Peyer's patch (tissue), 4 donors: Measurements from ENCODE around the gene SPTAN1. TPM values are rescaled to one million over a fixed set of nuclear protein-coding genes. Genes with fewer than 3 reads are reported as not detected.
A peak's percentile ranks its signal among the peaks of the same experiment; 100 is the strongest.

Source experiments
- DNase-seq, 3 donors: peaks; one replicate each; pipeline ENCODE4 v3.0.0-alpha.2; 2017 to 2019
- H3K27ac ChIP-seq, 4 donors: fragments of 200-600 bp; sonication (generic); one replicate each; pipeline ENCODE4 v1.5.1; 2016 to 2019
- H3K27me3 ChIP-seq, 2 donors: fragments of 200-600 bp; sonication (generic); one replicate each; pipeline ENCODE4 v1.5.1; 2019
- H3K36me3 ChIP-seq, 3 donors: fragments of 200-600 bp; sonication (generic); one replicate each; pipeline ENCODE4 v1.5.1; 2016 to 2019
- H3K4me1 ChIP-seq, 4 donors: fragments of 200-600 bp; sonication (generic); one replicate each; pipeline ENCODE4 v1.5.1; 2016 to 2019
- H3K4me3 ChIP-seq, 4 donors: fragments of 200-600 bp; sonication (generic); 1 replicate in 3 of 4; 2 replicates in 1 of 4; pipeline ENCODE4 v1.5.1; 2016 to 2019; ENCODE audit warnings: mild to moderate bottlenecking in 1 of 4
- H3K9me3 ChIP-seq, 4 donors: fragments of 200-600 bp; sonication (generic); one replicate each; pipeline ENCODE4 v1.5.1; 2016 to 2019; ENCODE audit warnings: mild to moderate bottlenecking in 1 of 4
- POLR2A ChIP-seq, 2 donors: fragments of 450-650 bp; IDR thresholded peaks; one replicate each; pipeline ENCODE4 v1.5.1; 2017; ENCODE audit warnings: antibody characterized with exemption in 2 of 2, mild to moderate bottlenecking in 2 of 2, moderate library complexity in 2 of 2
- total RNA-seq, 4 donors: library from RNA; depleted of rRNA; stranded (reverse); fragments of >200 nt; gene quantifications; one replicate each; pipeline ENCODE4 v1.1.0, GENCODE V29; 2016
- TF ChIP-seq, protein P1 (sequence below), 6 experiments: fragments of 450-650 bp in 4 of 6; fragments of 200-600 bp in 2 of 6; sonication (generic) in 1 of 6; IDR thresholded peaks; one replicate each; pipeline ENCODE4 v1.5.1; 2017 to 2019; ENCODE audit warnings: antibody characterized with exemption in 6 of 6, mild to moderate bottlenecking in 3 of 6, moderate library complexity in 1 of 6

Gene SPTAN1
- total RNA-seq, 4 donors from 2014 or later: 251 to 586 (median 269) TPM

DNA sequence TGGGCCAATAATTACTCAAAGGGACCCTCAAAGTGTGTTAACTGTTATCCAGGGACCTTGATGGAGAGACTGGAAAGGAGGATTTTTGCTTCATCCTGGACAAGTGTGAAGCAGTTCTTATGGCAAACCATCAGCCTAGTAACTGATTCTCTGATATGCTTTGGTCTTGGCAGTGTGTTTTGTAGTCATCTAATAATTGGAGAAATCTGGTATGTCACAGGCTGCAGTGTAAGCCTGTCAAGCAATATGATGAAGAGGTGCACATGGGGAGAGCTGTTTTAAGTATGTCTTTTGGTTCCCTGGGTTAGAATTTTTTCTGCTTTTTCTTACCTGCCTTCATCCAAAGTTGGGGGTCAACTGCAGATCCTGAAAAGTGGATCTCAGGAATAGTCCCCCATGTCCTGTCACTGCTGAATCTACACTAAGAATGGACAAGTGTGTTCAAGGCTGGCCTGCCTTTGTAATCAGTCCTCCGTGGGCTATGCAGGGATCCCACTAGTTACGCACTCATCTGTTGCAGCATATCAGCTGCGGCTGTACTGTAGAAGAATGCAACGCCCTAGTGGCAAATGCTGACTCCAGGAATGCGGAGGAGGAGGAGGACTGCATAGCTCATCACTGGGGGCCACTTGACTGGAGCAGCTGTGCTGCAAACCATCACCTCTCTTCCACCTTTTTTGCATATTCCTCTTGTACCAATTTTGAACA, 1.9 kb downstream of the SPTAN1 start:
- TF ChIP-seq, protein P1, sequence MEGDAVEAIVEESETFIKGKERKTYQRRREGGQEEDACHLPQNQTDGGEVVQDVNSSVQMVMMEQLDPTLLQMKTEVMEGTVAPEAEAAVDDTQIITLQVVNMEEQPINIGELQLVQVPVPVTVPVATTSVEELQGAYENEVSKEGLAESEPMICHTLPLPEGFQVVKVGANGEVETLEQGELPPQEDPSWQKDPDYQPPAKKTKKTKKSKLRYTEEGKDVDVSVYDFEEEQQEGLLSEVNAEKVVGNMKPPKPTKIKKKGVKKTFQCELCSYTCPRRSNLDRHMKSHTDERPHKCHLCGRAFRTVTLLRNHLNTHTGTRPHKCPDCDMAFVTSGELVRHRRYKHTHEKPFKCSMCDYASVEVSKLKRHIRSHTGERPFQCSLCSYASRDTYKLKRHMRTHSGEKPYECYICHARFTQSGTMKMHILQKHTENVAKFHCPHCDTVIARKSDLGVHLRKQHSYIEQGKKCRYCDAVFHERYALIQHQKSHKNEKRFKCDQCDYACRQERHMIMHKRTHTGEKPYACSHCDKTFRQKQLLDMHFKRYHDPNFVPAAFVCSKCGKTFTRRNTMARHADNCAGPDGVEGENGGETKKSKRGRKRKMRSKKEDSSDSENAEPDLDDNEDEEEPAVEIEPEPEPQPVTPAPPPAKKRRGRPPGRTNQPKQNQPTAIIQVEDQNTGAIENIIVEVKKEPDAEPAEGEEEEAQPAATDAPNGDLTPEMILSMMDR (IDR thresholded peaks at IDR 0.05): no peak
- TF ChIP-seq POLR2A (IDR thresholded peaks at IDR 0.05): no peak
- DNase-seq: peak in 2 of 3 donors; percentile 57 to 68
- Histone ChIP-seq H3K27me3 (no peaks in the 10 kb centered on the region), H3K36me3 (no peaks in the 10 kb centered on the region), H3K4me3 (peak overlapping the region in 1 of 4 donors; percentile 94), H3K4me1 (peaks cover 0 to 66% (median 26%) of the 10 kb centered on the region in 4 donors), H3K9me3 (no peaks in the 10 kb centered on the region), H3K27ac (peak overlapping the region; percentile 11 to 100 (median 74))

GRCh38 chr9:128555180-128555721, 2.9 kb downstream of the SPTAN1 start:
- H3K36me3 ChIP-seq: no peaks in the 10 kb centered on the region
- no peaks in the 10 kb centered on the region for H3K9me3 ChIP-seq
- peak overlapping the region in 3 of 4 donors; percentile 14 to 100 (median 96) for H3K27ac ChIP-seq
- H3K4me1 ChIP-seq: peaks cover 0 to 67% (median 26%) of the 10 kb centered on the region in 4 donors
- no peaks in the 10 kb centered on the region for H3K27me3 ChIP-seq
- no peak overlapping the region for H3K4me3 ChIP-seq
- no peak for DNase-seq
- TF ChIP-seq, protein P1 (IDR thresholded peaks at IDR 0.05): no peak
- no peak for TF ChIP-seq POLR2A (IDR thresholded peaks at IDR 0.05)

GRCh38 chr9:128556276-128556675, 3.9 kb downstream of the SPTAN1 start:
- H3K9me3 ChIP-seq: no peaks in the 10 kb centered on the region
- H3K4me1 ChIP-seq: peaks cover 0 to 62% (median 26%) of the 10 kb centered on the region in 4 donors
- no peaks in the 10 kb centered on the region for H3K27me3 ChIP-seq
- TF ChIP-seq POLR2A (IDR thresholded peaks at IDR 0.05): no peak
- TF ChIP-seq, protein P1 (IDR thresholded peaks at IDR 0.05): no peak
- DNase-seq: no peak
- H3K4me3 ChIP-seq: no peak overlapping the region
- no peaks in the 10 kb centered on the region for H3K36me3 ChIP-seq
- H3K27ac ChIP-seq: peak overlapping the region in 1 of 4 donors; percentile 100

- H3K4me1 ChIP-seq: peaks cover 0 to 56% (median 26%) of the 10 kb centered on the region in 4 donors
- no peaks in the 10 kb centered on the region for H3K9me3 ChIP-seq
- no peak for DNase-seq
- TF ChIP-seq, protein P1 (IDR thresholded peaks at IDR 0.05): no peak
- no peak for TF ChIP-seq POLR2A (IDR thresholded peaks at IDR 0.05)
- peak overlapping the region in 1 of 4 donors; percentile 32 for H3K27ac ChIP-seq
- H3K27me3 ChIP-seq: no peaks in the 10 kb centered on the region
- no peak overlapping the region for H3K4me3 ChIP-seq
- peaks cover 0 to 3% (median 0%) of the 10 kb centered on the region in 3 donors for H3K36me3 ChIP-seq
These were observed 4.7 kb downstream of the SPTAN1 start for GRCh38 chr9:128556926-128557634.

- H3K4me3 ChIP-seq: no peak overlapping the region
- H3K9me3 ChIP-seq: no peaks in the 10 kb centered on the region
- H3K27ac ChIP-seq: peak overlapping the region; percentile 9 to 68 (median 38)
- no peak for TF ChIP-seq POLR2A (IDR thresholded peaks at IDR 0.05)
- TF ChIP-seq, protein P1 (IDR thresholded peaks at IDR 0.05): peak in 2 of 6 experiments; percentile 4 to 6
- H3K36me3 ChIP-seq: peaks cover 0 to 7% (median 0%) of the 10 kb centered on the region in 3 donors
- peaks cover 0 to 55% (median 26%) of the 10 kb centered on the region in 4 donors for H3K4me1 ChIP-seq
- DNase-seq: peak; percentile 59 to 84 (median 75)
- no peaks in the 10 kb centered on the region for H3K27me3 ChIP-seq
These were observed 6.3 kb downstream of the SPTAN1 start for GRCh38 chr9:128558431-128559310.
